ENCODE data around the gene MRPS10.
"Not testable (repeated sequence)": the region's sequence is repeated elsewhere in the genome, so short reads cannot be mapped to it uniquely, and the experiment has no call there.

MRPS10 gene

GRCh38 chr6:42207559-42207958 lies 10.1 kb downstream of the MRPS10 start:
- not testable (repeated sequence) for DNase-seq (ENCODE audit: low read depth)

DNA sequence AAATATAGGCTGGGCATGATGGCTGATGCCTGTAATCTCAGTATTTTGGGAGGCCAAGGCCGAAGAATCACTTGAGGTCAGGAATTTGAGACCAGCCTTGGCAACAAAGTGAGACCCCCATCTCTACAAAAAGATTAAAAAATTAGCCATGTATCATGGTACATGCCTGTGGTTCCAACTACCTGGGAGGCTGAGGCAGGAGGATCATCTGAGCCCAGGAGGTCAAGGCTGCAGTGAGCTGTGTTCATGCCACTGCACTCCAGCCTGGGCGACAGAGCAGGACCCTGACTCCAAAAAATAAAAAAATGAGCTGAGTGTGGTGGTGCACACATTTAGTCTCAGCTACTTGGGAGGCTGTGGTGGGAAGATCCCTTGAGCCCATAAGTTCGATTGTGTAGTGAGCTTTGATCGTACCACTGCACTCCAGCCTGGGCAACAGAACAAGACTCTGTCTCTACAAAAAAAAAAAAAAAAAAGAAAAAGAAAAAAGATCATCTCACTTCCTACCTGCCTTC lies 12.8 kb downstream of the MRPS10 start:
- no peak for DNase-seq (ENCODE audit: low read depth)

DNA sequence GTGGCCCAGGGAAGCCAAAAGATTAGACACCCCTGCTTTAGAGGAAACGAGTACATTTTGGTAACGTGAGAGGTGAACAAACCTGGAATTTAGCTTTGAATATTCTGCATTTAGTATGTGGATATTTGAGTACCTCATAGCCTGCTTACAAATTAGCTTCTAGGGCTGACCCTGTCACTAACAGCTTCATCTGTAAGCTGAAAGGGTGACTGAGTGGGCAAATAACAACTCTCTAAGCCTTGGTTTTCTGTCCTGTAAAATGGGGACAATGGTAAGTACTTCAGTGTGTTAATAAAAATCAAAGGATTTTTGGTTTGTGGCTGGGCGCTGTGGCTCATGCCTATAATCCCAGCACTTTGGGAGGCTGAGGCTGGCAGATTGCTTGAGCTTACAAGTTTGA lies 14.5 kb downstream of the MRPS10 start:
- DNase-seq (ENCODE audit: low read depth) = no peak

DNA sequence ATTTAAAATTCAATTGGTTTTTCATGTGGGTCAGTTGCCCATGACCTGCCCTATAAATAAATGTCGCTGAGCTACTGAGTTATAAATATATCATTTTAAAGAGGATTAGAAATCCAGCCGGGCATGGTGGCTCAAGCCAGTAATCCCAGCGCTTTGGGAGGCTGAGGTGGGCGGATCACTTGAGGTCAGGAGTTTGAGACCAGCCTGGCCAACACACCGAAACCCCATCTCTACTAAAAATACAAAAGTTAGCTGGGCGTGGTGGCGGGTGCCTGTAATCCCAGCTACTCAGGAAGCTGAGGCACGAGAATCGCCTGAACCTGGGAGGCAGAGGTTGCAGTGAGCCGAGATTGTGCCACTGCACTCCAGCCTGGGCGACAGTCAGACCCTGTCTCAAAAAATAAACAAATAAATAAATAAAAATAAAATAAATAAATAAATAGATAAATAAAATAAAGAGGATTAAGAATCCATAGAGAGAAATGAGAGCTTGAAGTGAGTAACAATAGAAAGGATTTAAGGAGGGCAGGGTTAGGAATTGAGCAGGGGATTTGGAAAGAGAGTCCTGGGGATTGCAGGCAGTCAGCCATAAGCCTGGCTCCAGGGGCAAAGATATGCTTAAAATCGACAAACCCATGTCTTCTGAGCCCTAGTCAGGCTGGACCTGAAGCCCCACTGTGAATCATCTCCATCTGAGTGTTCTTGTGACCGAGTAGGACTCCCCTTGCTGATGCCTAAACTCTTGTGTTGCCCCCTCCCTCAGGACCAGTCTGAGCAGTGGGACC lies 15.3 kb downstream of the MRPS10 start:
- not testable (repeated sequence) for DNase-seq (ENCODE audit: low read depth)

GRCh38 chr6:42201382-42201781 lies 16.3 kb downstream of the MRPS10 start:
- DNase-seq (ENCODE audit: low read depth) = no peak

- DNase-seq (ENCODE audit: low read depth) = no peak
Measured at GRCh38 chr6:42200035-42200434, 17.6 kb downstream of the MRPS10 start.

GRCh38 chr6:42199106-42199981 lies 18.3 kb downstream of the MRPS10 start:
- no peak for DNase-seq (ENCODE audit: low read depth)

DNA sequence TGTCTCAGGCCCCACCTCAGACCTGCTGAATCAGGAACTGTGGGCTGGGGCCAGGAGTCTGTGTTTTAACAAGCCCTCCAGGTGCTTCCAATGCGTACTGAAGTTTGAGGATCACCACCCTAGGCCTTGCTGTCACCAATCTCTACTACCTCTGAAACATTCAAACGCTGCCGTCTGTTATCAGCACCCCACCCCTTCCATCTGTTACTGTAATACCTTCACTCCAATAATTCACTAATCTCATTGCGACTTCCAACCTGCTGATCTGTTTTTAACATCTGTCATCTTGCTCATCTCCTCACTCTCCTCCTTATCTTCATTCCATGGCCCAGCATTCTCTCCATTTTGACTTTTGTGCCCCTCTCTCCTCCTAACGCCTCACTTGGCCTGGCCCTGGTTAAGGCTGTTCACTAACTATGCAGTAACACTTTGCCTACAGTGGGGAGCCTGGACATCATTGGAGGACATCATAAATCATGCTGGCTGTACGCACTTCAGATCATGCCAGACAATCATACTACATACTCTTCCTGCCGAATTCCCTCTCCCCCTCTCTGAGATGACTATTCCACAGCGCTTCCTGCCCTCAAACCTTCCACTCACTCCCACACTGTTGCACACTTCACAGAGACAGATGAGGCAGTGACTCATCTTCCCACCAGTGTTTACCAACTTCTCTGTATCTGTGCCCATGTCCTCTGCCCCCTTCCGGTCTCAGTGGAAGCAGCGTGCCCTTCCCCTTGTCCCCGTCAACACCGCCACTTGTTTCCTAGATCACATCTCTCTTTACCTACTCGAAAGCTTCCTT lies 19.9 kb downstream of the MRPS10 start:
- no peak for DNase-seq (ENCODE audit: low read depth)

GRCh38 chr6:42195415-42195814 lies 22.2 kb downstream of the MRPS10 start:
- DNase-seq (ENCODE audit: low read depth) = no peak

- DNase-seq (ENCODE audit: low read depth) = no peak
Measured at GRCh38 chr6:42194056-42194455, 23.6 kb downstream of the MRPS10 start.

DNA sequence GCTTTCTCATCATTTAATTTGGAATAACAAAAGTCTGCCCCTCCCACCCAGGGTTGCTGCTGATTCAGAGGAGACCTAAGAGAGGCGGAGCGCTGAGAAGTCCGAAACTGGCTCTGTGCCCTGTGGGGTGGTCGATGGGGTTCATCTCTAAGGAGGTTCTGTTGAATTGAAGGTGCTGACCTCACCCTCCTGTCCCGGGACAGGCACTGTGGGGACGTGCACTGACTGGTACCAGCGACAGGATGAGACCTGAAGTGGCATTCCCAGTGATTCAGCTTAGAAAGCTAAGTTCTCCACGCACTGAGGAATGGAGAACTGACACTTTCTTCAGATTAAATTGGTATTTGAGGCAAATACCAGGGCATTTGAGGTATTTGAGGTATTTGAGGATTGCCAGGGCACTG lies 24.2 kb downstream of the MRPS10 start:
- no peak for DNase-seq (ENCODE audit: low read depth)

- not testable (repeated sequence) for DNase-seq (ENCODE audit: low read depth)
Measured at GRCh38 chr6:42192385-42192784, 25.3 kb downstream of the MRPS10 start.

DNA sequence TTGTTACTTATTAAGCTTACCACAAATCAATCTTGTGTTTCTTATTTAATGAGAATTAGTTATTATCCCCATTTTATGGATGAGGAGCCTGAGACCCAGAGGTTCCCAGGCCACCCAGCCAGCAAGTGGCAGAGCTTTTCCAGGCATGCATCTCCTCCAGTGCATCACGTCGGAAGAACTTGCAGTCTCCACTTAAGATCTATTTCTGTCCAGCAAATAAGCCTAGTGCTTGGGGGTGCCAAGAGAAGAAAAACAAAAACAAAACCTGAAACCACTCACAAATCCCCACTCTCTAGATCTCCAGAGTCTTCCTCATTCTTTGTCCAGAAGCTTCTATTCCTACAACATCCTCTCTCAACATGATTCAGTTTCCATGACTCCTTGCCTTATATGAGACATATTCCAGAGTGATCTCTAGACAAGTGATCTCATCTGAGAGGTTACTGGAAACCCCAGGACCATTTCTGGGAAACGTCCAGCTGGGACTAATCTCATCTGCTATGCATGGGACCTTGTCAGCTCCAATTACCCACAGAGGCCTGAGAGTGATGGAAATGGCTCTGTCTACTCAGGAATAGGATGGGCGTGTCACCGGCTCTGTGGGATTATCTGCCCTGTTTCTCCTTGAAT lies 27.0 kb downstream of the MRPS10 start:
- no peak for DNase-seq (ENCODE audit: low read depth)

DNA sequence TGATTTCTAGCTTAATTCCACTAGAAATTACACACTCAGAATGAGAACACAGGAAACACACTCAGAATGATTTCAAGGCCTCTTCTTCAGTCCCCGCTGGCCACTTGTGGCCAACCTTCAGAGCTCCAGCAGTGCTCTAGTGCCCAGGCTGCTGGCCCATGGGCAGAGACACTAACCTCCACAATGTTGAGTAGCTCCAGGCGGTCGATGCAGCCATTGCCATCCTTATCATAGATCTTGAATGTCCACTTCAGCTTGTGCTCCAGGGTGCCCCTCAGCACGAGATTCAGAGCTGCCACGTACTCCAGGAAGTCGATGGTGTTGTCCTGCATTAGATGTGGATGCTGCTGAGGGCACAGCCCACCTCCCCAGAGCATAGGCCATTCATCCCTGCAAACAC lies 29.3 kb downstream of the MRPS10 start:
- no peak for DNase-seq (ENCODE audit: low read depth)

DNA sequence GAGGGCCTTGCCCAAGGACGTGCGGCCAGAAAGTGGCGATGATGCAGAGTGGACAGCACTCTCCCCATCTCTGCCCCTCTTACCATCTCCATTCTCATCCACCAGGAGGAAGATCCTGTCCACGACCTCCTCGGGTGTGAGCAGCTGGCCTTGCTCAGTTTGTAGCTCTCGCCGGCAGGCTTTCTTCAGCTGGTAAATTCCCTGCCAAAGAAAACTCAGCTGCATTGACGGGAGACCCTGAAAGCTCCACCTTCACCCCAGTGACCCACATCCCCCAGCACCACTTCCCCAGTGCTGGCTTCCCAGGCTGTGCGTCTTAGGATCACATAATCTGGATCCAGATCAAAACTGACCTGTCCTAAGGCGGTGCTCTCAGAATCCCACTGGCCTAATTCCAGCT lies 32.1 kb downstream of the MRPS10 start:
- no peak for DNase-seq (ENCODE audit: low read depth)

GRCh38 chr6:42184475-42184874 lies 33.2 kb downstream of the MRPS10 start:
- no peak for DNase-seq (ENCODE audit: low read depth)

- DNase-seq (ENCODE audit: low read depth) = no peak
Measured at GRCh38 chr6:42182101-42182500, 35.6 kb downstream of the MRPS10 start.

DNA sequence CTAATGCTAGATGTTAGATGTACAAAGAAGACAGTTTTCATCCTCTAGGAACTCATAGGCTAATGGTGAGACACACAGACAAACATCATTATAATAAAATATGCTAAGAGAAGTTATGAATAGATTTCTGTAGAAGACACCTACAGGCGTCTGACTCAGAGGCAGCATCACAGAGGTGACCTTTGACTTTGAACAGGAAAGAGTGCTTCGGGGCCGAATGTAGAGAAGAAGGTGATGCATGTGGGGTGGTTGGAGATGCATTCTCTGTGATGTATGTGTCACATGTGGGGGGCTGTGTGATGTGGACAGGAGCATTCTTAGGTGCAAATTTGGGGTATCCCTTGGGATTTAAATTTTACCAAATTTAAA lies 37.7 kb downstream of the MRPS10 start:
- DNase-seq (ENCODE audit: low read depth) = no peak

- no peak for DNase-seq (ENCODE audit: low read depth)
Measured at GRCh38 chr6:42179261-42179944, 38.3 kb downstream of the MRPS10 start.

DNA sequence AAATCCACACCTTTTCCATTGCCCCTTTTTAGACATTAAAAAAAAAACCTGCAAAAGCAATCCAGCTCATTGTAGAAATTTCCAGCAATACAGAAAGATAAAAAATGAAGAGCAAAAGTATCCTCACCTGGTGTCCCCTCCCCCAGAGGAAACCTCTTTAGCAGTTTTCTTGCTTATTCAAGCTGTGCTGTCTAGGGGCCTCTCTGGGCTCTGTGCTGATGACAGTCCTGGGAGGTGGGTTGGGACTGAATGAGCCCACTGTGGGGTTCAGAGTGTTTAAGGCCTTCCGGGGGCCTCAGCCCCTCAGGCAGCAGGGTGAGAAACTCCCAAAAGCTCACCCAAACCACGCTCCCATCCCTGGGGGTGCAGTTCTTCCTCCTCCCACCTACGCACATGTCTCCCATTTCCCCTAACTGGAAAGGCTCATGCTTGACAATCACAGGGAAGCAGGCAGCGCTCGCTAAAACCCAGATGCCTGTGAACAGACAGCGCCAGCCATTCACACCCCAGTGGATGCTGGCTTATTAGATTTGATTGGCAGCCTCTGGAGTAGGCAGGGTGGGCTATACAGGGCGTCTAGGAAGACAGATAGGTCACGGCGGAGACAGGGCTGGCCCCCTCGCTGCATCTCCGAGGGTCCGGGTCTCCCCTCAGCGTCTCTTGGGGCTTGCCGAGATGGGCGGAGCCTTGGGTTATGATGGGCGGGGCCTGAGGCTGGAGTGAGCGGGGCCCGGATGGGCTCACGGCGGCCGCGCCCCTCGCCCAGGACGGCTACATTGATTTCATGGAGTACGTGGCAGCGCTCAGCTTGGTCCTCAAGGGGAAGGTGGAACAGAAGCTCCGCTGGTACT lies 39.9 kb downstream of the MRPS10 start:
- DNase-seq (ENCODE audit: low read depth) = no peak

Data from stimulated activated CD8-positive, alpha-beta memory T cell treated with anti-CD3 and anti-CD28 coated beads, Interleukin-7, amount 100 ng/mL, for 24 hours (primary cell).